Activated CD4-positive, alpha-beta T cell treated with anti-CD3 and anti-CD28 coated beads, Interleukin-2, amount 50 U/mL, for 24 hours (primary cell): Measurements from ENCODE around the gene YPEL5.
"Not testable (repeated sequence)": the region's sequence is repeated elsewhere in the genome, so short reads cannot be mapped to it uniquely, and the experiment has no call there.

ENCODE experiments used
- DNase-seq, 2 donors: peaks; one replicate each; pipeline ENCODE4 v3.0.0-alpha.2; 2020; ENCODE audit warnings: low read depth in 1 of 2, low spot score in 1 of 2

Gene YPEL5

DNA sequence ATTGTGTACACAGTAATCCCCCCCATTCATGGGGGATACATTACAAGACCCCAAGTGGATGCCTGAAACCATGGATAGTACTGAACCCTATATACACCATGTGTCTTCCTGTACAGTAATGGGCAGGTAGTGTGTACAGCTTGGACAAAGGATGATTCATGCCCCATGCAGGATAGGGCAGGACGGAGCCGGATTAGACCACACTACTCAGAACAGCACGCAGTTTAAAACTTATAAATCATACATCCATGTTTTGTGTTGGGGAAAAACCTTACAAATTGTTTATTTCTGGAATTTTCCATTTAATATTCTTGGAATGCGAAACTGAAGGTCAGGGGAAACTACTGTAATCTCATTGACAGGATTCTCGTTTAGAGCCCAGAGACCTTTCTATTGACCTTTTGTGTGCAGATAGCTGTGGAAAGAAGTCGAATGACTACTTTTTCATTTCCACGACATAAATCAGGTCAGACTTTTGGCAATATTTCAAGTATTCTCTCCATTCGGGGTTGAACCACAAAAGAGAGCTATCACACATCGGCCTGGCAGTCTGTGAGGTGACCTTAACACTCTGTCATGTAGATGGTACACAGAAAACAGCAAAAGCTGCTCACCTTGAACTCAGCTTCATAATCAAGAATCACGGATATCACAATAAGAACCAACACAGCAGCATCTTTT lies 9.9 kb upstream of the YPEL5 start:
- DNase-seq, result no peak

DNA sequence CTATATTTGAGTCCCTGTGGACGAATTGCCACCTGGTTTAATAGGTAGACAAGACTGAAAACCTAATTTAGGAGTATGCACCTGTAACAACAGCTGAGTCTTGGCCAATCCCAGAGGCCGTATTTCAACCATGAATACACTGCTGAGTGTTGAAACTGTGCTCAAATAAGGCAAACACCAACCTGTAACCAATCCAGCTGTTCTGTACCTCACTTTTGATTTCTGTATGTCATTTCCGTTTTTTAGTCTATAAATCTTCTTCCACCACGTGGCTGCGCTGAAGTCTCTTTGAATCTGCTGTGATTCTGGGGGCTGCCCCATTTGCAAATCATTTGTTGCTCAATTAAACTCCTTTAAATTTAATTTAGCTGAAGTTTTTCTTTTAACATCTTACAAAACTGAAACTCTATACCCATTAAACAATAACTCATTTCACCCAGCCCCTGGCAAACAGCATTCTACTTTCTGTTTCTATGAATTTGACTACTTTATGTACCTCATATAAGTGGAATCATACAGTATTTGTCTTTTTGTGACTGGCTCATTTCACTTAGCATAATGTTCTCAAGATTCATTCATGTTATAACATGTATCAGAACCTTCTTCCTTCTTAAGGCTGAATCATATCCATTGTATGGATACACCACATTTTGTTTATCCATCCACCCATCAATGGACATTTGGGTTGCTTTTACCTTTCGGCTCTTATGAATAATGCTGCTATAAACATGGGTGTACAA lies 7.5 kb upstream of the YPEL5 start:
- peak in 1 of 2 donors; percentile 25 for DNase-seq

DNA sequence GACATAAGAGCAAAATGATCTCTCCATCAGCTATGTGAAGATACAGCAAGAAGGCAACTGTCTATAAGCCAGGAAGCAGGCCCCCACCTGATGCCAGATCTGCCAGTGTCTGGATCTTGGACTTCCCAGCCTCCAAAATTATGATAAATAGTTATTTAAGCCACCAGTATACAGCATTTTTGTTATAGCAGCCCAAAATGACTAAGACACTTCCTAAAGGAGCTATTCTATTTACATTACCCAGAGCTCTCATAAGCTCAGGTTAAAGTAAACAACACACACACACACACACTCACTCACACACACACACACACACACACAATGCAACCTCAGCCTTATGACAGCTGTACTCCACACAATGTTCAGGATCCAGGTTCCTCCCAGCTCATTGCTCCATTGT lies 5.7 kb upstream of the YPEL5 start:
- DNase-seq, result no peak

DNA sequence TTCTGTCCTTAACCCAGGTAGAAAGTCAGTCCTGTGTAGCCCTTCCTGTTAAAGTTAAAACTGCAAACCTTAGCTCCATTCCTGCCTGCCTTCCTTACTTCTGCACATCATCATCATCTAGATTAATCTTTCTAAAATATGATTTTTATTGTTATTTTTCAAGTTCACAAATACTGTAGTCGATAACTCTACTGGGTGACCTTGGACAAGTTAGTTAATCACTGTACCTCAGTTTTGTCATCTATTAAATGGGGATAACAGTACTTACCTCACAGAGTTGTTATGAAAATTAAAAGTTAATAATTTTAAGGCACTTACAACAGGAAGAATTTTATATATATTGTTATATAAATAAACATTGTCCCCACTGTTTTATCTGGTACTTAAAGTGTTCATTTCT lies 2.5 kb upstream of the YPEL5 start:
- DNase-seq, result no peak

DNA sequence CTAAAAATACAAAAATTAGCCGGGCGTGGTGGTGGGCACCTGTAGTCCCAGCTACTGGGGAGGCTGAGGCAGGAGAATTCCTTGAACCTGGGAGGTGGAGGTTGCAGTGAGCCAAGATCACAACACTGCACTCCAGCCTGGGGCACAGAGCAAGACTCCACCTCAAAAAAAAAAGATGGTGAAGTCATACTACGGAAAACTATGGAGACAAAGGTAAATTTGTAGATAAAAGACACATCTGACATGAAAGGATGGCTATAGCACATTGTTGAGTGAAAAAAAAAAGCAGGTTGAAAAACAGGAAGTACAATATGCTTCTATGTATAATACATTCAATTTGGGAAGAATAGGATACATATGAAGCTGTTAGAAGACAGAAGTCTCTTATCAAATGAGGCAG lies 1.9 kb upstream of the YPEL5 start:
- DNase-seq, result not testable (repeated sequence)

DNA sequence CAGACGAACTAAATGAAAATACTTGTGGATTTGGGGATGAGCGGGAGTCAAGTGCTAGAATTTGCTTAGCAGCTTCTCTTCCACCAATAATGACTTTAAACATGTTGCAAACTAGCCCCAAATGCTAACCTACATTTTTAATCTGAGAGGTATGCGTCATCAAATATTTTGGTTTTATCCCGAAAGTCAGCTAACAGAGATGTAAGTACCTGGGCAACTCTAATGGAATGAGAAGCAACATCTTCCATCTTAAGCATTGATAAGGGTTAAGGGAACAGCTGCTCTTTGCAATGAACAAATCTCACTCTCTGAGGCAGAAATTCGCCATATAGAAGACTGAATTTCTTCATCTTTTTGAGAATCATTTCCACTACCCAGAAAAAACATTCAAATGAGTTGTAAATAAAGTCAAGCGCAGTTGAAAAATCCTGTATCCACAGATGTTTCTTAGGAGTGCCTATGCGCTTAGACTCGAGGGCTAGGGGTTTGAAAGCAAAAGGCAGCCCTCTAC lies 926 bp upstream of the YPEL5 start:
- DNase-seq, result no peak

DNA sequence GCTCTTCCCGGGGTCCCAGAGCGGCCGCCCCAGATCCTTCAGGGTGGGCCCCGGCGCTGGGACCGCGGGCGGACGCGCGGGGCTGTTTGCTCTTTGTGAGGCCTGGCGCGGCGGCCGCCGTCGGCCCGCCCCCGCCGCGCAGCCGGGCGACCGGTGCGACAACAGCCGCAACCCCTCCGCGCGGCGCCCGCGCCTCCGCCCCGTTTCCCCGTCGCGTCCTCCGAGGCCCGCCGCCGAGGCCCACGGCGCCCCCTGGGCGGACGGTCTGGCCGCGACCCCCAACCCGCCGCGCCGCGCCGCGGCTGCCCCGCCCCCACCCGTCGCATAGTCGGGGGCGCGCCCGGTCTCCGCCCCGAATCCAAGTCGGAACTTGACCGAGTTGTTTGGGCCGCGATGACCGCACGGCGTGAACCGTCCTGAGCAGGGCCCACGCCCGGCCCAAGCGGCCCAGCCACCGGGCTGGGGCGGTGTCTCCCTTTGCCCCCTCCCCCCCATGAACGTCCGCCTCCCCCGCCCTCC lies 448 bp downstream of the YPEL5 start:
- peak in 1 of 2 donors; percentile 6 for DNase-seq

DNA sequence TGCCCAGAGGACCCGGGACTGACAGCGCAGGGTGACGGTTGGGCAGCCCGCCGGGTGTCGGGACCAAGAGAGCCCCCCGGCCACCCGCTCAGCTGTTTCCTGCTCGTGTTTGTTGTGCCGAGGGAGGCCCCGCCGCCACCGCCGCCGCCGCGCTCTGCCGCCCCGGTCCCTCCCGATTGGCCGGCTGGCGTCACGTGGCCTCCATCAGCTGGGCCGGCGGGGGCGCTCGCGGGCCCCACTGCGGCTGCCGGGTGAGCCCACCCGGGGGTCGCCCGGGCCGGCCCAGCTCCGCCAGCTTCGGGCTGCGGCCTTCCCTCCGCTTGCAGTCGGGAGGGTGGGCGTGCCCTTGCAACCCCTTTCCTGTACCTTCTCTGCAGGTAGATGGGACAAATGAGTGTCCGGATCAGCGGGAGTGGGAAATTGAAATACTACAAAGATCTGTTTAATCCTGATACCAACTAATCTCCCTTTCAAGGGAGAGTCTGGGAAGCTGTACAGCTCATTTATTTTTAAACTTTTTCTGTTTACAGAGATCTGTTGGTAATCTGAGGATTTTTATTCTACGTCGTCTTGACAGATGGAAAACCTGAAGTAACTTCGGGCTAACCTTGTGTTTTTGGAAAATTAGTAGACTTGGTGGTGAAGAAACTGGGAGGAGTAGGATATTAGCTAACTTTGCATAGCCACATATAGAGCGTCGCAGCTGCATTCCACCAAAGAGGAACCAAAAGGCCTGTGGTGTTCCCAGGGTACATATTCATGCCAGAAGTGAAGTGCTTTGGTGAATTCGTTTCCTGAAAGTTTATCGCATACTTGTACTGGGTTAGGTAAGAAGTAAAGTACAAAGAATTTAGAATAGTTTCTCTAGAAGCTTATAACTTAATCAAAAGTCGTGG lies 1.2 kb downstream of the YPEL5 start:
- DNase-seq, result peak; percentile 54 to 58

DNA sequence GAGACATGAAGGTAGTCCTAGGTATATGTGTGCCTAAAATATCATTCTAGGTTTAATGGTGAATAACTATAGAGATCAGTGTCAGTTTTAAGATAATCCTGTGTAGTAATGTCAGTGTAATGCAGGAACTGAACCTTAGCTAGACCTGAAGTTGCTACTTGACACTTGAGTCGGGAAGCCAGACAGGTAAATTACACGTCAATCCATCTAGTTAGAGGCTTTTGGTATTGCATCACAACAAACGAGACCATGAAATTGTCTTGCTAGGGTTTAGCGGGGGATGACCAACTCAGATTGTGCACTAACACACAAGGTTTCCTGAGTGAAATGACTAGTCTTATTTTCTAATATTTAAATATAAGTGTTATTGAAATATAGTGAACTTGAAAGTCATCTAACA lies 2.0 kb downstream of the YPEL5 start:
- DNase-seq, result no peak

DNA sequence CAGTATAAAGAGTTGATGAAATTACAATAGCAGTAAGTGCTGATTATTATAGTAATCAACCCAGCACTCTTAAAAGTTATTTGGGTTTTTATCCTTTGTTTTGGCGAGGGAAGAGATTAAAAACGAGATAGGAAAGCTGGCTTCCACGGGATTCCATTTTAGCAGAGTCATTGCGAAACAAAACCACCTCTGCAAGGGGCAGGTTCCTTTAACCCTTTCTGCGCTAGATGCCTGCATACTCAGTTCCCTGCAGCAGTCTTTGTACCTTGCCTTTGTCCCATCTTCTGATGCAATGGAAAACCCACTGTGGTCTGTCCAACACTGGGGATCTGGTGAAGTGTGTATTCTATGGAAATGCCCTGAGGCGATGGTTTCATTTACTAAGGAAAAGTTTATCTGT lies 2.7 kb downstream of the YPEL5 start:
- peak in 1 of 2 donors; percentile 7 for DNase-seq

DNA sequence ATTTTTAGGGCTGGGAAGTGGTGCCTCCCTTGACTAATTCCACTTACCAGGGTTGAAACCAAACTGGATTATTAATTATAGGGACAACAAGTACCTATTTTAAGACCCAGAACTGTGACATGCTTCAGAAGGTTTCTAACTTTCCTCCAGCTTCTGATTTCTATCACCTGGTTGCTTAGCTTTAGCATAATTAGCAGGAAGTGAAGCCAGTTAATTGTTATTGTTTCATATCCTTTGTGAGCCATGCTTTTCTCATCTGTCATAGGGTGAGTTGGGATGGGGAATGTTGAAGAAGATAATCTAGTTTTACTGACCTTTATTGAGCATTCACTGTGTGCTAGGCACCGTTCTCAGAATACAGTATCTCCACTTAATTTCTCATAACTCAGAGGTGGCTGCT lies 3.2 kb downstream of the YPEL5 start:
- no peak for DNase-seq

DNA sequence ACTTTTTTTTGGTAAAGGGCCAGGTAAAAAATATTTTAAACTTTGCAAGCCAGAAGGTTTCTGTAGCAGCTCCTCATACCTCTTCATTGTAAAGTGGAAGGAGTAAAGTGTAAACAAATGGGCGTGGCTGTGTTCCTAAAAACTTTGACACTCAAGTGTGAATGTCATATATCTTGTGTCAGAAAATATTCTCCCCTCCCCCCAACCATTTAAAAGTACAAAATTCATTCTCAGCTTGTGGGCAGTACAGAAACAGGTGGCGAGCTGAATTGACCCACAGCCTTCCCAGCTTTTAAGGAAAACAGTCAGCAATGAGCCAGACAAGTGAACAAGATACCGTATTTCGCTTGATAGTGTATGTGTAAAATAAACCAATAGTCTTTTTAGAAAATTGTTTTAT lies 4.0 kb downstream of the YPEL5 start:
- no peak for DNase-seq

DNA sequence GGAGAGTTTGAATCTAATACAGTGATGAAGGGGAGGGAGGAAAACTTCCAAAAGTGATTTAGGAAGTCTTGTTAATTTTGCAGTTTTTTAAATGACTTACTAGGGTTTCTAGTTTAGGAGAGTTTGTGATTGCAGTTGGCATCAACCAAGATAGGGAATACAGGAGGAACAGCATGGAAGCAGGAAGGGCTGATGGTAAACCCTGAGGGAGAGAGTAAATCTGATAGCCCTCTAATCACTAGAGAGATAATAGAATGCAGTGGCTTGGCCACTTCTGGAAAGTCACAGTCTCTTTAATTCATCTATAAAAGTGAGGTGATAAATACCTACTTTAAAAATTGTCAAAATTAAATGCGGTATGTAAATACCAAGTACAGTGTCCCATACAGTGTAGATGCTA lies 5.6 kb downstream of the YPEL5 start:
- DNase-seq, result no peak

DNA sequence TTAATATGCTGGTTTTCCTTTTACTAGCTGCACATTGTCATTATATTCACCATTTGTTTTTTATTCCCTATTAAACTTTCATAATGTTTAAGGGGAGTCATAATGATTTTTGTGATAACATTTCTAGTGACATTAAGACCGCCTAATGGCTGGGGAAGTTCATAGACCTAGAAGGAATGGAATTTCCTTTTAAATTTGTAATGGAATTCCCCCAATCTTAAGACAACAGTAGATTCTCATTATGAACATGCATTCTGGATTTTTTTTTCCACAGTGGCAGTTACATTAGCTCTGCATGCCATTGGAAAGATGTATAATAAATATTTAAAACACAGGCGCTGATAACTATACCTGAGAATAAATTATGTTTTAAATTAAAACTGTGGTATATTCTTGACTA lies 8.4 kb downstream of the YPEL5 start:
- no peak for DNase-seq

DNA sequence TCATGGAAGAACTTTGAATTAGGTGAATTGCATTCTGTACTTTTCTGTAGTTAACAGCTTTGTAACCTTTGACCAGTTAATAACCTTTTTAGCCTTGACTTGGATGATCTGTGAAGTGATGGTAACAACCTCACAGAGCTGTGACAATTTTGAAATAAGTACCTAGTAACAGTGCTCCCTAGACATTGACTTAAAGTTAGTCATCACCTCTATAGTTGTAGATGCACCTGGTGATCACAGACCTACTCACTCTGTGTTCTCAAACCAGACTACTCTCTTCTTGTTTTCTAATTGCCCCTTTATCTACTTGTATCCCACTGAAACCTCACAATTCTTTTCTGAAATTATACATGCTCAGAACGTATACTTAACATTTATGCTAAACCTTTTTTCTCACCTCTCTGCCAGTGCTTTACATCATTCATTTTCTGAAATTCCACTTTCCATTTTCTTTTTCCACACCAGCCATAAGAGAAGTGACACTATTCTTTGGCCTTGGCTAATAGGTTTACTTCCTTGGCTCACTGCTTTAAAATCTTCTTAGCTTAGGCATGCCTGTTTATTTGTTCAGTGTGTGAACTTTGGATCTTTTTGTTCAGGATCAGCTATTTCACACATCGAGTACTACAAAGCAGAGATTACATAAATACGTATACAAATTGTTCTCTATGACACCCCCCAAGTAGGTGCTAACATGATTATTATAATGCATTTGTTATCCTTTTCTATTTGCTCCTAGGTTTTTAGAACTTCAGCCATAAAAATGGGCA lies 9.3 kb downstream of the YPEL5 start:
- DNase-seq, result no peak

DNA sequence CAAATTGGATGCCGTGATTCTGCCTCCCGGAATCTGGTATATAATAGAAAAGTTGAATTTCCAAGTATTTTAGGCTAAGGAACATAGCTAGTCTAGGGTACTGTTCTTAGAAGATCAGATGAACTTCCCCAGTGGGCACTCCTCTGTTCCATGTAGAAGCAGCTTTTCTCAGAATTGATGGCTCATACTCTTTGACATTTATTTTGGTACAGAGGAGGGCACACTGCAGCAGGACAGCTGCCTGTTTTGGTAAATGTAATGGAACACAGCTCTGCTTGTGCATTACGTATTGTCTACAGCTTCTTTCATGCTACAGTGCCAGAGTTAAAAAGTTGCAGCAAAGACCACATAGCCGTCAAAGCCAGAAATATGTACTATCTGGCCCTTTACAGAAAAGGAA lies 10.8 kb downstream of the YPEL5 start:
- no peak for DNase-seq

DNA sequence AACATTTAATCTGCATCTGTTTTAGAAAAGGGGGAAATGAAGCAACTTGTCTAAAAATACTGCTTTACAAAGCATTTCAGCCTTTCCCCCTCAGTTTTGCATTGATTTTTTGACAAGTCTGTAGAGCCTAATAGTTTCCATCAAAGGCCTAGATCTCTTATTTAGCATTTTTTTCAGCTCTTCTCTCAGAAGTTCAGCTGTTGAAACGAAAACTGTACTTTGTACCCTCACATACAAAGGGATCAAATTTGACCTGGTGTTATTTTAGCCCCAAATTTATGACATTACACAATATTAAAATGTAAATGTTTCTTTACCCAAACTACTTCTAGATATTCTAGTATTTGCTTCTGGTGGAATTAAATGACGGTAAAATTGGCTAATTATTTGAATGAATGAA lies 13.0 kb downstream of the YPEL5 start:
- DNase-seq, result no peak

DNA sequence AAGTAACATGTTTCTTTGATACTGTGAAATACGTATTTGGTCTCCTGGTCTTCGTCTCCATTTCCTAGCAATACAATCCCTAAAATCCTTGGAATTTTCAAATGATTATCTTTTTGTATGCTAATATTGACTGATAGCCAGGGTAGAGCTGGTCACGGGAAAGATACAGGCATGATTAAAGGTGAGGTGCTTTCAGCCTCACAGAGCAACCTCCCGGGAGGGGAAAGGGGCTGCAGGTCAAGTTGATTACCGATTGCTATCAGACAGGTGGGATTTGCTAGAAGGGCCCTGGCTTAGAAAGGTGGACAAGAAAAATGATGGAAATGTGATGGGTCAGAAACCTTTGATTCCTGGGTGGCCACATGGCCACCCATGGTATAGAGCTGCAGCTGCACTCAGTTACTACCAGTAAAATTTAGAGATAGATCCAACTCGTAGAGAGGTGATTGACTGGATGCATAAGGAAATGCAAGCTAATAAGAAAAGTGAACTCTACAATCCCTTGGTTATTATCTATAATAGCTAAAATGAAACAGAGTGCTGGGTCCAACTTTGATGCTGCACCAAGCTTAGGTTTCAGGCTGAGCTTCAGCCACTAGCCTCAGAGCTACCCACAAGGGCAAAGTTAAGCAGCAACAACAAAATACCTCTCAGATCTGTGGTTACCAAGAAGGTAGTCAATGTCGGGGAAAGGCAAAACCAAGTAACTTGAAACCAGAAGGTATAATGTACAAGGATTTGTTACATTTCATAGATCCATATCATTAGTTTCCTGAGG lies 15.3 kb downstream of the YPEL5 start:
- no peak for DNase-seq

DNA sequence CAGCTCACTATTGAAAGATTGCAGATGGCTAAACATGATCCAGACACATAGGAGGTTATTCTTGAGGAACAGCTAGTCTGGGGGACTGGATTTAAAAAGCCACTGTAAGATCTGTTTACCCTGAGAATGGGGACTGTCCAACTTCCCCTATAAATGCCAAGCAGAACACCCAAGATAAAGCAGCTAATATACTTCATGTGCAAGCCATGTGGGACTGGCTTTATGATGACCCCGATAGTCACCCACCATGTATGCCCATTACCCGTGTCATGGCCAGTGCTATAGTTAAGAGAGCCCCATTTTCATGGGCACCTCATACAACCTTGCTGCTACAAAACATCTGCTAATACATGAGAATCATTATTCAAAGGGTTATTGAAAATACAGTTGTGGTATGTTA lies 16.0 kb downstream of the YPEL5 start:
- DNase-seq, result no peak
